ENCODE measurements around the gene SND1. TPM values are rescaled to one million over a fixed set of nuclear protein-coding genes. Genes with fewer than 3 reads are reported as not detected.

Gene SND1
- total and polyA plus RNA-seq, 2 donors (not counting 1 experiment from before 2014, with no cell fraction given) = 44.4 to 165 TPM

- no peaks in the 10 kb centered on the region for H4K20me1 ChIP-seq (ENCODE audit: control insufficient read depth, insufficient read depth, low read length, poor library complexity, severe bottlenecking)
- intact Hi-C loops (cut with micrococcal nuclease) = no loop called here
- Mint-ChIP-seq H3K9me3 (ENCODE audit: insufficient read depth) (no peaks in the 10 kb centered on the region), H3K27me3 (no peaks in the 10 kb centered on the region), H3K4me3 (no peak overlapping the region), H3K4me1 (no peaks in the 10 kb centered on the region), H3K27ac (no peak overlapping the region)
- no peak for ATAC-seq (ENCODE audit: low read depth)
- ChIA-PET POLR2A (no interaction called here), CTCF (no interaction called here)
- H3K4me2 ChIP-seq (replicated peaks; ENCODE audit: low read depth, low read length, poor library complexity, severe bottlenecking) = no peak overlapping the region
- no peaks in the 10 kb centered on the region for H3K79me2 ChIP-seq (ENCODE audit: control insufficient read depth, insufficient read depth, low read length)
- H2AFZ ChIP-seq (ENCODE audit: insufficient read depth, low read depth, low read length, poor library complexity, severe bottlenecking) = no peak overlapping the region
- no peak overlapping the region for H3K9ac ChIP-seq (ENCODE audit: low read length)
- H3K27me3 ChIP-seq (replicated peaks in 1 of 4; ENCODE audit: control extremely low read depth in 1 of 4, control insufficient read depth in 3 of 4, insufficient read depth in 4 of 4, low read length in 3 of 4) = no peaks in the 10 kb centered on the region
- TF ChIP-seq CTCF (IDR thresholded peaks at IDR 0.05) (no peak), EZH2 (IDR thresholded peaks at IDR 0.05; ENCODE audit: borderline replicate concordance, insufficient read depth, low read depth, low read length, poor library complexity, severe bottlenecking) (no peak)
- 99% methylated on average over 9 of the region's 10 CpGs for WGBS (ENCODE audit: insufficient coverage)
- H3K4me3 ChIP-seq (ENCODE audit: control extremely low read depth in 1 of 5, extremely low read depth in 1 of 5, insufficient read depth in 1 of 5, low read depth in 2 of 5, low read length in 4 of 5) = no peak overlapping the region
- H3K9me3 ChIP-seq (ENCODE audit: control extremely low read depth in 1 of 3, control insufficient read depth in 2 of 3, insufficient read depth in 1 of 3, low read length in 2 of 3) = no peaks in the 10 kb centered on the region
- H3K4me1 ChIP-seq (ENCODE audit: control insufficient read depth in 2 of 2, insufficient read depth in 2 of 2, low read length in 2 of 2) = no peaks in the 10 kb centered on the region
- H3K27ac ChIP-seq (ENCODE audit: low read length in 2 of 2) = no peak overlapping the region
- peaks cover 3 to 69% of the 10 kb centered on the region in 2 experiments for H3K36me3 ChIP-seq (replicated peaks in 1 of 2; ENCODE audit: control extremely low read depth in 1 of 2, control insufficient read depth in 1 of 2, extremely low read depth in 1 of 2, insufficient read depth in 2 of 2, low read length in 1 of 2)
- DNase-seq = no peak
Measured at GRCh38 chr7:128090492-128090891, 438.5 kb downstream of the SND1 start.

- Mint-ChIP-seq H3K27ac (no peak overlapping the region), H3K4me1 (no peaks in the 10 kb centered on the region), H3K4me3 (no peak overlapping the region), H3K9me3 (ENCODE audit: insufficient read depth) (no peaks in the 10 kb centered on the region), H3K27me3 (no peaks in the 10 kb centered on the region)
- H4K20me1 ChIP-seq (ENCODE audit: control insufficient read depth, insufficient read depth, low read length, poor library complexity, severe bottlenecking) = no peaks in the 10 kb centered on the region
- H3K9ac ChIP-seq (ENCODE audit: low read length) = no peak overlapping the region
- POLR2A ChIA-PET = no interaction called here
- H3K27ac ChIP-seq (ENCODE audit: low read length in 2 of 2) = no peak overlapping the region
- ATAC-seq (ENCODE audit: low read depth) = no peak
- peaks cover 1 to 67% of the 10 kb centered on the region in 2 experiments for H3K36me3 ChIP-seq (replicated peaks in 1 of 2; ENCODE audit: control extremely low read depth in 1 of 2, control insufficient read depth in 1 of 2, extremely low read depth in 1 of 2, insufficient read depth in 2 of 2, low read length in 1 of 2)
- no peak overlapping the region for H3K4me2 ChIP-seq (replicated peaks; ENCODE audit: low read depth, low read length, poor library complexity, severe bottlenecking)
- no peak overlapping the region for H3K4me3 ChIP-seq (ENCODE audit: control extremely low read depth in 1 of 5, extremely low read depth in 1 of 5, insufficient read depth in 1 of 5, low read depth in 2 of 5, low read length in 4 of 5)
- CTCF ChIA-PET = interaction anchor here (1.9 kb wide), 1 partner anchor 44 kb away, joined by 6 read pairs; no protein-coding TSS in a partner anchor
- no peaks in the 10 kb centered on the region for H3K27me3 ChIP-seq (replicated peaks in 1 of 4; ENCODE audit: control extremely low read depth in 1 of 4, control insufficient read depth in 3 of 4, insufficient read depth in 4 of 4, low read length in 3 of 4)
- no peak for DNase-seq
- TF ChIP-seq EZH2 (IDR thresholded peaks at IDR 0.05; ENCODE audit: borderline replicate concordance, insufficient read depth, low read depth, low read length, poor library complexity, severe bottlenecking) (no peak), CTCF (IDR thresholded peaks at IDR 0.05) (no peak)
- intact Hi-C loops (cut with micrococcal nuclease) = no loop called here
- no peaks in the 10 kb centered on the region for H3K4me1 ChIP-seq (ENCODE audit: control insufficient read depth in 2 of 2, insufficient read depth in 2 of 2, low read length in 2 of 2)
- H3K79me2 ChIP-seq (ENCODE audit: control insufficient read depth, insufficient read depth, low read length) = no peaks in the 10 kb centered on the region
- WGBS (ENCODE audit: insufficient coverage) = no CpG with 5 or more reads among the region's 3 CpGs
- no peak overlapping the region for H2AFZ ChIP-seq (ENCODE audit: insufficient read depth, low read depth, low read length, poor library complexity, severe bottlenecking)
- H3K9me3 ChIP-seq (ENCODE audit: control extremely low read depth in 1 of 3, control insufficient read depth in 2 of 3, insufficient read depth in 1 of 3, low read length in 2 of 3) = no peaks in the 10 kb centered on the region
Measured at GRCh38 chr7:128091106-128091505, 439.1 kb downstream of the SND1 start.

Measured in B cell (primary cell).